Thyroid gland (tissue), 4 donors: Measurements from ENCODE around the gene UCHL1.

ENCODE experiments used
- POLR2A ChIP-seq, 2 donors: fragments of 450-650 bp; IDR thresholded peaks; one replicate each; pipeline ENCODE4 v1.6.1; 2017; ENCODE audit warnings: antibody characterized with exemption in 2 of 2, mild to moderate bottlenecking in 2 of 2, moderate library complexity in 1 of 2
- TF ChIP-seq, protein P1 (sequence below), 6 experiments: fragments of 200-600 bp in 3 of 6; fragments of 450-650 bp in 3 of 6; sonication (generic) in 3 of 6; IDR thresholded peaks; one replicate each; pipeline ENCODE4 v1.5.1; 2016 to 2019; ENCODE audit warnings: antibody characterized with exemption in 6 of 6, mild to moderate bottlenecking in 2 of 6, inconsistent platforms in 1 of 6, moderate library complexity in 1 of 6

DNA sequence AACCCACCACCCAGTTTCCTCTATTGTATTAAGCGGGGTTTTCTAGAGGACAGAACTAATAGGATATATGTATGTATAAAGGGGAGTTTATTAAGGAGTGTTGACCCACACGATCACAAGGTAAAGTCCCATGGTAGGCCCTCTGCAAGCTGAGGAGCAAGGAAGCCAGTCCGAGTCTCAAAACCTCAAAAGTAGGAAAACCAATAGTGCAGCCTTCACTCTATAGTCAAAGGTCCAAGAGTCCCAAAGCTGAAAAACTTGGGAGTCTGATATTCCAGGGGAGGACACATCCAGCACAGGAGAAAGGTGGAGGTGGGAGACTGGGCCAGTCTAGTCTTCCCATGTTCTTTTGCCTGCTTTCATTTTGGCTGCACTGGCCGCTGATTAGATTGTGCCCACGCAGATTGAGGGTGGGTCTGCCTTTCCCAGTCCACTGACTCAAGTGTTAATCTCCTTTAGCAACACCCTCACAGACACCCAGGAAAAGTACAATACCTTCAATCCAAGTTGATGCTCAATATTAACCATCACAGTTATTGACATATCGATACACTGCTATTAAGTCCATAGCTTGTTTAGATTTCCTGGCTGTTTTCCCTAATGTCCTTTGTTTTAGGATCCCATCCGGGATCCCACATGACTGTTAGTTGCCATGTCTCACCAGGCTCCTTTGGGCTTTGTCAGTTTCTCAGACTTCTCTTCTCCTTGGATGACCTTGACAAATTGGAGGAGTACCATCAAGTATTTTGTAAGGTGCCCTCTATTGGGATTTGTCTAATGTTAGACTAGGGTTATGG is 12.2 kb downstream of the UCHL1 start:
- TF ChIP-seq POLR2A (IDR thresholded peaks at IDR 0.05), result no peak
- TF ChIP-seq, protein P1, sequence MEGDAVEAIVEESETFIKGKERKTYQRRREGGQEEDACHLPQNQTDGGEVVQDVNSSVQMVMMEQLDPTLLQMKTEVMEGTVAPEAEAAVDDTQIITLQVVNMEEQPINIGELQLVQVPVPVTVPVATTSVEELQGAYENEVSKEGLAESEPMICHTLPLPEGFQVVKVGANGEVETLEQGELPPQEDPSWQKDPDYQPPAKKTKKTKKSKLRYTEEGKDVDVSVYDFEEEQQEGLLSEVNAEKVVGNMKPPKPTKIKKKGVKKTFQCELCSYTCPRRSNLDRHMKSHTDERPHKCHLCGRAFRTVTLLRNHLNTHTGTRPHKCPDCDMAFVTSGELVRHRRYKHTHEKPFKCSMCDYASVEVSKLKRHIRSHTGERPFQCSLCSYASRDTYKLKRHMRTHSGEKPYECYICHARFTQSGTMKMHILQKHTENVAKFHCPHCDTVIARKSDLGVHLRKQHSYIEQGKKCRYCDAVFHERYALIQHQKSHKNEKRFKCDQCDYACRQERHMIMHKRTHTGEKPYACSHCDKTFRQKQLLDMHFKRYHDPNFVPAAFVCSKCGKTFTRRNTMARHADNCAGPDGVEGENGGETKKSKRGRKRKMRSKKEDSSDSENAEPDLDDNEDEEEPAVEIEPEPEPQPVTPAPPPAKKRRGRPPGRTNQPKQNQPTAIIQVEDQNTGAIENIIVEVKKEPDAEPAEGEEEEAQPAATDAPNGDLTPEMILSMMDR (IDR thresholded peaks at IDR 0.05), result no peak
